Stimulated activated CD8-positive, alpha-beta memory T cell treated with anti-CD3 and anti-CD28 coated beads, Interleukin-7, amount 100 ng/mL, for 48 hours (primary cell): Measurements from ENCODE around the gene KRT78.
"Not testable (repeated sequence)": the region's sequence is repeated elsewhere in the genome, so short reads cannot be mapped to it uniquely, and the experiment has no call there.

ENCODE experiments used
- DNase-seq, 2 donors: peaks; one replicate each; pipeline ENCODE4 v3.0.0-alpha.2; 2020; ENCODE audit warnings: low read depth in 1 of 2; ENCODE audit errors: extremely low read depth in 1 of 2

Gene KRT78

DNA sequence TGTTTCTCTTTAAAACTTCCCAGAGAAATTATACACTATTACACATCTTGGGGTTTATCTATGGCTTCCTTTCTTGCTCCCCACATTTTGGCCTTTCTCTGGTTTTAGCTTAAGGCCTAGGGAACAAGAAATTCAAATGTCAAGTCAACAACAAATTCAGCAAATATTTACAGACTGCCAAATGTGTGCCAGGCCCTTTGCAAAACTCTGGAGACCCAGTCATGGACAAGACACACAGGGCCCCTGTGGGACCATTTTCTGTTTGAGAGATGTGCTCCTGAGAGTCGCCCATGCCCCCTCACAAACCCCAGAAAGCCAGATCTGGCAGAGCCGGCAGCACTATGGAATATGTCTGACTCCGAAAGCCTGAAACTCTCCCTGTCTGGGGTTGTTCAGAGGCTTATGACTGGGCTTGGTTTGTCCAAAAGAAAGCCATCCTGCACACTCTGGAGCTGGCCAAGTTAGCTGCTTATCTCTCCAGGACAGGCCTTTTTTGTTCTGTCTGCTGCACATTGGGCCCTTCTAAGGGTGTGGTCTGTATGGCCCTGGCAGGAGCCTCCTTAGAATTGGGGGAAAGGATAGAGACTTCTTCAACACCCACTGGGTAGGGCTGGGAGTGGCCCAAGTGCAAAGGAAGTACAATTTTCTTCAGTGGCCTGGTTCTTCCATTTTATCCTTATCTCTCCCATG lies 51.8 kb downstream of the KRT78 start:
- DNase-seq: no peak

DNA sequence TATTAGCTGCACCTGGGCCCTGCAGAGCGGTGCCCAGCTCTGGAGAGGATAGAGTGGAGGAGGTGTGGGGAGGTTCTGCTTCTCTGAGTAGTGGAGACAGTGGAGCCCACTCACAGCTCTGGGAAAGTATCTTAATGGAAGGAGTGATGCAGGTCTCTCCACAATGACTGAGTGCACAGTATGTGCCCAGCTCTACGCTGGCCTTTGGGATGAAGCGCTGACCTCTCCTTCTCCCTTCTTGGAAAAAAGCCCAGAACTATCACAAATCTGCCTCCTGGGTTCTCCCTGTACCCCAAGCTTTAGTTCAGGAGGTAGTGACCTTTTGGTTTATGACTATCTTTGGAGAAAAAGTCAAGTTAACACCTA lies 52.4 kb downstream of the KRT78 start:
- no peak for DNase-seq

DNA sequence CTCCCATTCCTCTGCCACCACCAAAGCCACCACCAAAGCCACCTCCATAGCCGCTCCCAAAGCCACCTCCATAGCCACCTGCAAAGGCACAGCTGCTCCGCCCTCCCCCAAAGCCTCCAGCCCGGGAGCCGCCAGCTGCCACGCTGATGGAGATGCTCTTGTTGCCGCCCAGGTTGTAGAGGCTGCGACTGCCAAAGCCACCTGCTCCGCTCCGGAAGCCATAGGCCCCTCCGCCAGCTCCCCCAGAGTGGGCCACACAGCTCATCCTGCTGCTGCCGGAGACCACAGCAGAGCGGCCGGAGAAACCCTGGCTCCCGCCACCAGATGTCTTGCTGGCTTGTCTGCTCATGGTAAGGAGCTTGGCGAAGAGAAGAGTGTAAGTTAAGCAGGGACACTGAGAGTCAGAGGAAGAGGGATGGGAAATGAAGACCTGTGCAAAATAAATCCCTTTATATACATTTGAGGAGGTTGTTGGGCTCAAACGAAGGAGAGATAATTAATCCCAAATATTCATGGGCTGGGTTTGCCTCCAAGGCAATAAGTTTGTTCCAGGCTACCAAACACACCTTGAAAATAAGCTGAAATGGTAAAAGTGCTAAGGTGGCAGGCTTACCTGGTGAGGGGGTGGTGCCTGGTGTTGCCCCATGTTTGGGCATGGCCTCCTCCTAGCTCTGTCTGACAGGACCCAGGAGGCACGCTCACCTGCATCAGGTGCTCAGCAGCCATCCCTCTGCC lies 52.9 kb downstream of the KRT78 start, which contains the start of gene KRT3:
TSS of gene KRT3 (minus strand) at position 424 of the 735 bp plus-strand sequence. CDS start at position 349, 75 bp downstream.
- DNase-seq: no peak

DNA sequence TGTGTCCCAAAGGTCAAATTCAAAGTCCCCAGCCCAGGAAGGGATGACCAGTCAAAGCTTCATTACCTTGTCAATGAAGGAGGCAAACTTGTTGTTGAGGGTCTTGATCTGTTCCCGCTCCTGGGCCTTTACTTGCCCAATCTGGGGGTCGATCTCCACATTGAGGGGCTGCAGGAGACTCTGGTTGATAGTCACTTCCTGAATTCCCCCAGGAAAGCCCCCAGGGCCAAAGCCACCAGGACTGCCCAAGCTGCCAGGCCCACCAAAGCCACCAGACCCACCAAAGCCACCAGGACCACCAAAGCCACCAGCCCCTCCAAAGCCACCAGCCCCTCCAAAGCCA lies 53.5 kb downstream of the KRT78 start:
- DNase-seq: not testable (repeated sequence)

DNA sequence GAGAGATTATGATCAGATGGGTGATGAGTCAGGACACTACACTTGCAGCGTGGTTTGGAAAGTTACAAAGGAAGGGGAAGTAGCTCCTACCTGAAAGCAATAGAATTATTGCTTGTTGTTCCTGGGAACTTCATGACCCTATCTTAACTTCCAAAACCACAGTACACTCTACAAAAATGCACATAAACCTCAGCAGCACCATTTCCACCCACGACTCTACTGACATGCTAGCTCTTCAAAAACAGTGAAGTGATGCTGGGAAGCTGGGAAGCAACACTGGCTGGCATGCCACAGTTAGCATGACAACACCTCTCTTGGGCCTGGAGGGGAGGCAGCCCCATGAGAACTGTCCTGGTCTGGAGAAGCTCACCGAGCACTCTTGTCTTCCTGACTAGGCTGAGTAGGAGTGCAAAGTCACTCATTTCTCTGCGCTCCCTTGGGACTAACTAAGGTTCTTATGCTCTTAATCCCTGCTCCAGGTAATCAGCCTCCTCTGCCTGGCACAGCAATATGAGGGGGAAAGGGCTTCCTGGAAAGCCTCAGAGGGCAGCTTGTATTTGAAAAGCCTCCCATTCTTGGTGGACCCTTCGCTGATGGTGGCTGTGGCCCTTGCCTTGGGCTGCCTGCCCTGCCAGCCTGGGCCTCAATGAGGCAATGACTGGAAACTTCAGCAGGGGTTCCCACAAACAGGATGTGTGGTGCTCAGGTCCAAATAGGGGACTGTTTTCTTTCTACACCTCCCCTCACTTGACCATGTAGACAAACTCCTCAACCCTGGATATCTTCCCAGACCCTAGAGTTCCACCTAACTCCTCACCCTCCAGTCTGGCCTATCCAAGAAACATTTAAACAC lies 54.1 kb downstream of the KRT78 start:
- no peak for DNase-seq

DNA sequence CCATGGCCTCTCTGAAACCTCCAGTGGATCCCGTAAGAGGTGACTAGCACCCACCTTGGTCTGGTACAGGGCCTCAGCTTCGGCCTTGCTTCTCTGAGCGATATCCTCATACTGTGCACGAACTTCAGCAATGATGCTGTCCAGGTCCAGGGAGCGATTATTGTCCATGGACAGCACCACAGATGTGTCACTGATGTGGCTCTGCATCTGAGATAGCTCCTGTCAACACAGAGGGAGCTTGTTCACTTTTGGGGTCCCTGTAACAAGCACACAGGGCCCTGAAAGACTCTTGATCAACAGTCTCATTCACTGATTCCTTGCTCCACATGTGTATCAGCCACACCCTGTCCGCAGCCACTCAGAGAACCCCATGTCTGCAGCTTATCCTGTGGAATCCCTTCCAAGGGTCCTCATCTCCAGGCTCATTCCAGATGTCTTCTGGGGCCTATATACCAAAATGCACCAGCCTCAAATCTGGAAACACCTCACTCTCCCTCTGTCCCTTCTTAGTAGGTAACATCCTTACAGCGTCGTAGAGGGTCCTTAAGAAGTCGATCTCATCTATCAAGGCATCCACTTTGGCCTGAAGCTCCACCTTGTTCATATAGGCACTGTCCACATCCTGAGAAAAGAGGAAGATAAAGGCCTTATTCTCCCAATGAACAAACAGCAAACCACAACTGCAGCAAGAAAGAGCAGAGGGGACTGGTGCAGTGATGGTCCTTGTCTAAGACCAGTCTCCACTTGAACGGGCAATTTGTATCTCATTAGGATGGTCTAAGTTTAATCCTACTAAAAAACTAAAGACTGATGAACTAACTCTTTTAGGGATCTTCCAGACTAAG lies 56.4 kb downstream of the KRT78 start:
- no peak for DNase-seq

DNA sequence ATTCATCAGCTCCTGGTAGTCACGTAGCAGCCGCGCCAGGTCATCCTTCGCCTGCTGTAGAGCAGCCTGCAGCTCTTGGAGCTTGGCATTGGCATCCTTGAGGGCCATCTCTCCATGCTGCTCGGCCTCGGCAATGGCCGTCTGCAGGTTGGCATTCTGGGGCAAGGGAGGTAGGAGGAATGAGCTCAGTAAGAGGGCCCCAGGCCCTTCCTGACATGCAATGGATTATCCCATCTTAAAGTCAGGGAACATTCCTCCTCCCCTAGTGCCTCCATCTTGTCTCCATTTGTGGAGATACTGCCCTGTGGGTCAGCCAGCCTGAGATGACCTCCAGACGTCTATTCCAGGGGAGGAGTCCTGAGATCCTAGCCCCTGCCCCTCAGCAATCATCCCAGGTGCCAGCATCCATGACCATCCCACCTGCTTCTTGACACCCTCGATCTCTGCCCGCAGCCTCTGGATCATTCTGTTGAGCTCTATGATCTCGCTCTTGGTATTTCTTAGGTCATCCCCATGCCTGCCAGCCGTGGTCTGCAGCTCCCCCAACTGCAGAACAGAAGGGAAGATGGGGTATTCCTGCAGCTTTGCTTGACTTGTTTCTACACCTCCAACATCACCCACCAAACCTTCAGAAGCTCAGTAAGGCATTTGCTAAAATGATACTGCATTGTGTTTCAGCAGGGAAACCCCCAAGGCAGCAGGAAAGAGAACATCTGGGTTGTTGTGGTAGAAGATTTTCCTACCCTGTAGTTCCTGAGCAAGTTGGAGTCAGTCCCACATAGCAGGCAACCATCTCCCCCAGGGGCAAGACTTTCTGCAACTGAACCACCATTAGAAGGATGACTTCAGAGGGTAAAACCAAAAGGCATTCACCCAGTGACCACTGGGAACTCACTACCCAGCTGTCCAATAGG lies 57.3 kb downstream of the KRT78 start:
- no peak for DNase-seq

DNA sequence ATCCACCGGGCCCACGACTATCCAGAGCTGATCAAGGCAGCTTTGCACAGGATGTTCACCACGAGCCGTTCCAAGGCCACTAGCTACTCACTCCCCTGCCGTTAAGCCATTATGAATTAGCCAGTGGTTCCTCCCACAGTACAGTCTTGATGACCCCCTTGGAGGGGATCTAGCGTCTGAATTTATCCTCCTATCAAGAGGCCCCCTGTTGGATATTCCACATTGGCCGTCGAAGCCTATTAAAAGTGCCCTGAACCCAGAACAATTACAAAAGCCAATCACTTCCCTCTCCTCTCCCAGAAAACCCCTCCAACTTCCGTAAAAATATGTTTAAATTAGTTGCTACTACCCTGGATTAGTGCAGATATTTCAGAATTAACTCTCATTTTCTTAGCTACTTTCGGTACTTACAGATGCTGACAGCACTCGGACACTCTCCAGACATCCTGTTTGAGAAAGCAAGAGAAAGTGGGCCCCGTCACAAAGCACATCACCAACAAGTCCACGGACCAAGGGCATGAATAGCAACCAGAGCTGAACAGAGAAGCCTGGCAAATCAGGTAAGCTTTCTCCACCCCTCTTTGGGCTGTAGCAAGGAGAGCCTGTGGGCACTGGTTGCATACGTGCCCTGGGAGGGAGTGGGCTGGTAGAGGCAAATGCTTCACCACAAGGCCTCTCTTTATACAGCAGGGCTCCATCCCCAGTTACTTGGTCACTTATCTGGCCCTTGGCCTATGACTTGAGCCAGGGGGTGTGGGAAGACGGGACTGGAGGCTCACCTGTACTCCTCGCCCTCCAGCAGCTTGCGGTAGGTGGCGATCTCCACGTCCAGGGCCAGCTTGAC lies 58.1 kb downstream of the KRT78 start:
- DNase-seq: no peak

DNA sequence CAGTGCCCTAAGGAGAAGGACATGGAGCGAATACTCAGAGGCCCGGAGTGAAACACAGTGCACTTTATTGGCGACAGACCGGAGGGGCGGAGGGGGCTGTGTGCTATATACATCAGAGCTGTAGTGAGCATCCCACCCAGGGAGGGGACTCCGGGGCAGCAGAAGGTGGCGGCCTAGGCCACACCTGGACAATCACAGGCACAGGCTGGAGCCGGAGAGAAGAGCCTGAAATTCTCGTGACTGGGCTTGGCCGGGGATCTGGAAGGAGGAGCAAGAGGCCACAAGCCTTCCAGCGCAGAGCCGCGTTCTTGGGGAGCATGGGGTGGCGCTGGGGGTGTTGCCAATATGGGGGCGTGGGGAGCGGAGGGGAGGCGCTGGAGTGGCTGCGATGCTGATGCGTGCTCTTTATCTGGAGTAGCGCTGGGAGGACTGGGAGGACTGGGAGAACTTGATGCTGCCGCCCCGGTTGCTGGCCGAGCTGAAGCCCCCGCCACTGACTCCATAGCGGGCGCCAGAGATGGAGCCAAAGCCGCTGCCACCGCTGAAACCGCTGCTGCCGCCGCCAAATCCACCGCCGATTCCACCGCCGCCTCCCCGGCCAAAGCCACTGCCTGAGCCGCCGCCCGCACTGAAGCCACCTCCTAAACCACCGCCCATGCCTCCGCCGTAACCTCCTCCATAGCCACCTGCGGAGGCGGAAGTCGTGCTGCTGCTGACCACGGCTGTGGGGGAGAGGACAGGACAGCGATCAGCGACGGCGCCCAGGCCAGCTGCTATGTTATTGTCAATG lies 59.0 kb downstream of the KRT78 start:
- no peak for DNase-seq

DNA sequence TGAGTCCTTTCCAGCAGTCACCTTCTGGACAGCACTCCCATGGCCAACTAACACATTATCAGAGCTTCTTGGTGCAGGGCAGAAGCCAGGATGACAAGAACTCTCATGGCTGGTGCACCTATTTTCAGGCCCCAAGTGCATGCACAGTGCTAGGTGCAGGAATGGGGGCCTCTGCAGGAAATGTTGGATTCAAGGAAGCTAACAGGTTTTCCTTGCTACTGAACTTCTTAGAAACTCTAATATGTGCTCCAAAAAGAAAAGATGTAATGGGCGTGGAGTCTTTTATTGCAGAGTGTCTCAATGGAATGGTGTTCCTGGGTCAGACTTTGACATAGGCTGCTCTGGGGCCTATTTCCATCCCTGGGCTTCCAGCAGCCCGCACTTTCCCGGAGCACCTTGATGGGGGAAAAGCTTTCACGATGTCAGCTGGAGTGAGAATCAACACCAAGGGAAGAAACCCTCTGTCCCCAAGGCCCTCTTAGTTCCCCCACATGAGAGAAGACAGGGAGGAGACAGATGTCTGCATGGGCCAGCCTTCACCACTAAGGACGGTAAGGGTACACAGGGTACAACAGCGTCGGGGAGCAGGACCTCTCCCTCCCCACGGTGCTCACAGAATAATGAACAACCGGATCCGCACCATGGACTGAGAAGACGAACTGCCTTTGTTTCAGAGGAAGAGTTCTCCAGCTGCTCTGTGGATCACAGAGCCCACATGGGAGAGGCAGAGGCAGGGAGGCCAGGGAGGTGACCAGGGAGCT lies 59.7 kb downstream of the KRT78 start:
- DNase-seq: no peak

DNA sequence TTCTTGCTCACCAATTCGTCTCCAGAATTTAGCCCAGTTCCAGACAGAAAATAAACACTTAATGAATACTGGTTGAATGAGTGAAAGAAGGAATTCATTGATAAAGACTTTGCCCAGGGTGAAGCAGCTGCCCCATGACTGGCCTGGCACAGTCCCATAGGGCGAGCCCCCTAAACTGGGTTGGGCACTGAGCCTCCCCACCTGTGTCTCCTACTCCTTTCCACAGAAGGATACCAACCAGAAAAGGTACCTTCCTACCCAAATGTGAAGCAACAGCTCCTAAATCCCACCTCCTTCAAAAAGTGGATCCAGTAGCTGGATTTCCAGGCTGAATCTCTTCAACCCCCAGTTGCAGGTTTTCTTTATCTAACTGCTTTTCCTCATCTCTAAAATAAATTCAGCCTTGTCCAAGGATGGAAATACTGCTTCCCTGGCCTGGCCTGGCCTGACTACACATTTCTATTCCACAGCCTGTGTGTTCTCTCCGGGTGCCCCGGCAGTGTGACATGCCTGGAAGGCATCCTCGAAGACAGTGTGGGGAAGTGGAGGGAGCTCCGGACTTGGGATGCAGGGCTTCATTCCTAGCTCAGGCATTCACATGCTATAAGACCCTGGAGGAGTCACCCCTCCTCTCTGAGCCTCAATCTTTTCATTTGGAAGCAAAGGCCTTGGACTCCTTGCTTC lies 60.5 kb downstream of the KRT78 start:
- DNase-seq: no peak
